SK-N-SH (cell line): ENCODE results near the gene CDC34. TPM values are rescaled to one million over a fixed set of nuclear protein-coding genes. Genes with fewer than 3 reads are reported as not detected.

Experiments
- CTCF ChIA-PET: fragments of 300-600, 350-600 bp; formaldehyde crosslinking; extraction: SDS; loops from one replicate; lab custom pipeline; 2021; lab: Yijun Ruan, JAX
- POLR2A ChIA-PET: fragments of 350-600 bp; sonication (Branson Sonifier 250); formaldehyde crosslinking; extraction: SDS; loops from one replicate; lab custom pipeline; 2020; ENCODE audit warnings: antibody characterized with exemption, inconsistent platforms; lab: Yijun Ruan, JAX
- DNase-seq: peaks from one replicate; pipeline ENCODE4 v3.0.0; 2012
- H2AFZ ChIP-seq: fragments of 200-600 bp; sonication (generic); 2 replicates; pipeline ENCODE4 v1.8.1; 2016; ENCODE audit warnings: antibody characterized with exemption, mild to moderate bottlenecking, low read depth
- H3F3A ChIP-seq: fragments of 200-600 bp; sonication (generic); replicated peaks from 2 replicates; pipeline ENCODE3; 2016; ENCODE audit warnings: antibody characterized with exemption, mild to moderate bottlenecking; ENCODE audit not compliant: insufficient read depth
- H3K27ac ChIP-seq, 2 experiments: fragments of 200-500 bp in 1 of 2; fragments of 200-600 bp in 1 of 2; sonication (Bioruptor generic) in 1 of 2; sonication (generic), shearing (Covaris generic) in 1 of 2; 2 replicates each; pipeline versions ENCODE4 v1.5.1 to v1.6.1; 2014 to 2016; ENCODE audit warnings: low read depth in 2 of 2, inconsistent platforms in 1 of 2, low read length in 1 of 2, mild to moderate bottlenecking in 1 of 2, mixed read lengths in 1 of 2
- H3K27me3 ChIP-seq: fragments of 200-600 bp; sonication (generic), shearing (Covaris generic); 2 replicates; pipeline ENCODE4 v1.6.1; 2016; ENCODE audit warnings: mixed run types; ENCODE audit not compliant: insufficient read depth
- H3K36me3 ChIP-seq, 2 experiments: fragments of 200-500 bp in 1 of 2; fragments of 200-600 bp in 1 of 2; sonication (Bioruptor generic) in 1 of 2; sonication (generic) in 1 of 2; replicated peaks in 1 of 2; 2 replicates each; pipeline versions ENCODE3 to v1.5.1; 2014 to 2016; ENCODE audit warnings: low read length in 1 of 2, mild to moderate bottlenecking in 1 of 2; ENCODE audit not compliant: insufficient read depth in 2 of 2, control insufficient read depth in 1 of 2
- H3K4me1 ChIP-seq, 2 experiments: fragments of 200-500 bp in 1 of 2; fragments of 200-600 bp in 1 of 2; sonication (Bioruptor generic) in 1 of 2; sonication (generic), shearing (Covaris generic) in 1 of 2; 2 replicates each; pipeline versions ENCODE4 v1.5.1 to v1.6.1; 2014 to 2016; ENCODE audit warnings: low read depth in 1 of 2, low read length in 1 of 2, mixed run types in 1 of 2; ENCODE audit not compliant: insufficient read depth in 2 of 2, control insufficient read depth in 1 of 2
- H3K4me2 ChIP-seq: fragments of 200-600 bp; sonication (generic), shearing (Covaris generic); 2 replicates; pipeline ENCODE4 v1.6.1; 2017; ENCODE audit warnings: mixed run types
- H3K4me3 ChIP-seq, 2 experiments: fragments of 200-500 bp in 1 of 2; fragments of 200-600 bp in 1 of 2; sonication (Bioruptor generic) in 1 of 2; sonication (generic), shearing (Covaris generic) in 1 of 2; 2 replicates each; pipeline versions ENCODE4 v1.5.1 to v1.8.1; 2014 to 2016; ENCODE audit warnings: low read depth in 2 of 2, inconsistent platforms in 1 of 2, low read length in 1 of 2, mild to moderate bottlenecking in 1 of 2, mixed read lengths in 1 of 2, moderate library complexity in 1 of 2
- H3K79me2 ChIP-seq: fragments of 200-600 bp; sonication (generic); 2 replicates; pipeline ENCODE4 v1.8.1; 2017; ENCODE audit warnings: mild to moderate bottlenecking; ENCODE audit not compliant: insufficient read depth
- H3K9ac ChIP-seq: fragments of 200-600 bp; sonication (generic); 2 replicates; pipeline ENCODE4 v1.6.1; 2017; ENCODE audit warnings: mixed run types
- H3K9me2 ChIP-seq: fragments of 200-600 bp; sonication (generic); 2 replicates; pipeline ENCODE4 v1.6.1; 2017; ENCODE audit warnings: mixed run types
- H3K9me3 ChIP-seq: fragments of 200-600 bp; sonication (generic); 2 replicates; pipeline ENCODE4 v1.6.1; 2017; ENCODE audit warnings: mixed run types, mild to moderate bottlenecking, moderate library complexity
- H4K20me1 ChIP-seq: fragments of 200-600 bp; sonication (generic); 2 replicates; pipeline ENCODE4 v1.6.1; 2017; ENCODE audit warnings: mild to moderate bottlenecking, mixed run types; ENCODE audit not compliant: insufficient read depth
- CHD2 ChIP-seq: fragments of 150-350 bp; IDR thresholded peaks from 2 replicates; pipeline ENCODE4 v1.6.1; 2018; ENCODE audit warnings: low read length; ENCODE audit not compliant: partially characterized antibody
- ELF1 ChIP-seq: IDR thresholded peaks from 2 replicates; pipeline ENCODE4 v1.4.0; 2012
- EP300 ChIP-seq, 2 experiments: IDR thresholded peaks; 2 replicates each; pipeline versions ENCODE4 v1.4.0 to v1.6.1; 2012; ENCODE audit warnings: borderline replicate concordance in 1 of 2, low read depth in 1 of 2, low read length in 1 of 2
- EZH2phosphoT487 ChIP-seq: fragments of 200-600 bp; sonication (generic); IDR thresholded peaks from 2 replicates; pipeline ENCODE4 v1.6.1; 2017; ENCODE audit warnings: low read depth, mixed run types, mild to moderate bottlenecking, antibody characterized with exemption, moderate library complexity, borderline replicate concordance
- FOSL2 ChIP-seq: IDR thresholded peaks from 2 replicates; pipeline ENCODE4 v1.4.0; 2012; ENCODE audit warnings: low read depth, mild to moderate bottlenecking, moderate library complexity, borderline replicate concordance
- FOXJ3 ChIP-seq: sonication (generic); formaldehyde crosslinking; IDR thresholded peaks from 2 replicates; pipeline ENCODE4 v1.5.1; 2020; ENCODE audit warnings: mild to moderate bottlenecking, missing genetic modification reagents
- FOXM1 ChIP-seq: IDR thresholded peaks from 2 replicates; pipeline ENCODE4 v1.4.0; 2012; ENCODE audit warnings: low read depth, mild to moderate bottlenecking
- JUND ChIP-seq: IDR thresholded peaks from 2 replicates; pipeline ENCODE4 v1.4.0; 2012
- MAX ChIP-seq: IDR thresholded peaks from 2 replicates; pipeline ENCODE4 v1.4.0; 2012; ENCODE audit warnings: low read depth
- MEF2A ChIP-seq: IDR thresholded peaks from 2 replicates; pipeline ENCODE4 v1.4.0; 2012; ENCODE audit warnings: low read depth, borderline replicate concordance
- NFIC ChIP-seq: IDR thresholded peaks from 2 replicates; pipeline ENCODE4 v1.4.0; 2012; ENCODE audit warnings: borderline replicate concordance
- PBX3 ChIP-seq: IDR thresholded peaks from 2 replicates; pipeline ENCODE4; 2012
- POLR2AphosphoS5 ChIP-seq: IDR thresholded peaks from 2 replicates; pipeline ENCODE4 v1.6.1; 2012; ENCODE audit warnings: low read depth, low read length
- RAD21 ChIP-seq: IDR thresholded peaks from 2 replicates; pipeline ENCODE4 v1.6.1; 2012; ENCODE audit warnings: mild to moderate bottlenecking, low read length
- RCOR1 ChIP-seq: fragments of 150-350 bp; IDR thresholded peaks from 2 replicates; pipeline ENCODE4 v1.6.1; 2017; ENCODE audit warnings: antibody characterized with exemption, low read length
- RFX5 ChIP-seq: IDR thresholded peaks from 2 replicates; pipeline ENCODE4 v1.6.1; 2012; ENCODE audit warnings: mild to moderate bottlenecking, improper control_type of control experiment, low read length
- RXRA ChIP-seq: IDR thresholded peaks from 2 replicates; pipeline ENCODE4 v1.4.0; 2012; ENCODE audit warnings: low read depth, mild to moderate bottlenecking, borderline replicate concordance
- SMC3 ChIP-seq: IDR thresholded peaks from 2 replicates; pipeline ENCODE4 v1.6.1; 2012; ENCODE audit warnings: low read depth, low read length, improper control_type of control experiment
- TEAD4 ChIP-seq: IDR thresholded peaks from 2 replicates; pipeline ENCODE4 v1.4.0; 2012; ENCODE audit warnings: mild to moderate bottlenecking, borderline replicate concordance; ENCODE audit not compliant: insufficient read depth
- YY1 ChIP-seq: IDR thresholded peaks from 2 replicates; pipeline ENCODE4 v1.4.0; 2012; ENCODE audit warnings: low read depth, mild to moderate bottlenecking
- WGBS: methylation state at CpG from one replicate; pipeline ENCODE4 v1.1.6; 2017; ENCODE audit warnings: low lambda C conversion rate; 5-methylcytosine and 5-hydroxymethylcytosine counted together
- polyA plus RNA-seq, 3 experiments: library from polyadenylated mRNA; depleted of rRNA; stranded (reverse); fragments of >200 nt; gene quantifications; 2 replicates each; pipeline ENCODE4 v1.2.3, GENCODE V29; 2012

CDC34 gene
- polyA plus RNA-seq, 1 of the 3 experiments (the other 2 are of a cell fraction): 96.7 TPM

GRCh38 chr19:501646-502045 lies 29.9 kb upstream of the CDC34 start:
- H3K4me3 ChIP-seq: no peak overlapping the region
- H2AFZ ChIP-seq: no peak overlapping the region
- no peaks in the 10 kb centered on the region for H3K9me3 ChIP-seq
- H3K79me2 ChIP-seq: no peaks in the 10 kb centered on the region
- no peaks in the 10 kb centered on the region for H3K9me2 ChIP-seq
- DNase-seq: no peak
- ChIA-PET CTCF (no interaction called here), POLR2A (no interaction called here)
- H3K4me1 ChIP-seq: peaks cover 3 to 4% of the 10 kb centered on the region in 2 experiments; a peak in 1 of 4 replicates
- 55% methylated on average over 14 of the region's 17 CpGs for WGBS
- H3K4me2 ChIP-seq: no peak overlapping the region
- no peaks in the 10 kb centered on the region for H3F3A ChIP-seq
- no peak overlapping the region for H3K27ac ChIP-seq
- no peaks in the 10 kb centered on the region for H3K36me3 ChIP-seq
- peaks cover 6% of the 10 kb centered on the region; the same call in 1 of the 2 replicates for H3K27me3 ChIP-seq
- H4K20me1 ChIP-seq: no peaks in the 10 kb centered on the region
- TF ChIP-seq RAD21 (no peak), SMC3 (no peak), FOSL2 (no peak), EZH2phosphoT487 (no peak), MEF2A (no peak), TEAD4 (no peak), EP300 (IDR thresholded peaks at IDR 0.05; ENCODE audit: borderline replicate concordance in 1 of 2, low read depth in 1 of 2, low read length in 1 of 2) (no peak), ELF1 (no peak), NFIC (no peak), CHD2 (no peak), POLR2AphosphoS5 (no peak), RXRA (no peak), FOXJ3 (no peak), RFX5 (no peak), RCOR1 (no peak), PBX3 (no peak), JUND (no peak)
- no peak overlapping the region for H3K9ac ChIP-seq

DNA sequence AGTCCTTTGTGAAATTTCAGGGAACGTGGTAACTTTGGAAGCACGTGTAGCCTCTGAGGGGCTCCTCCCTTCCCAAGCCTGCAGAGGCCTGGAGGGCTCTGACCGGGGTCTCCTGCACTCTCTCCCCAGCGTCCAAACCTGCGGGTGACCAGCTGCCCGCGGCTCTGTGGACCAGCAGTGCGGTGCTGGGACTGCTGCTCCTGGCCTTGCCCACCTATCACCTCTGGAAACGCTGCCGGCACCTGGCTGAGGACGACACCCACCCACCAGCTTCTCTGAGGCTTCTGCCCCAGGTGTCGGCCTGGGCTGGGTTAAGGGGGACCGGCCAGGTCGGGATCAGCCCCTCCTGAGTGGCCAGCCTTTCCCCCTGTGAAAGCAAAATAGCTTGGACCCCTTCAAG lies 26.9 kb upstream of the CDC34 start:
- peaks cover 3 to 13% of the 10 kb centered on the region in 2 experiments; a peak in 1 of 4 replicates for H3K4me1 ChIP-seq
- 93% methylated on average over 7 of the region's 14 CpGs for WGBS
- no peak overlapping the region for H3K9ac ChIP-seq
- H3K27ac ChIP-seq: no peak overlapping the region
- H3K4me2 ChIP-seq: no peak overlapping the region
- no peak overlapping the region for H2AFZ ChIP-seq
- H3K9me2 ChIP-seq: no peaks in the 10 kb centered on the region
- ChIA-PET POLR2A (no interaction called here), CTCF (interaction anchor here (0.6 to 3.8 kb wide), 4 partner anchors 9 to 1290 kb away, joined by 3 to 33 read pairs (median 5); no protein-coding TSS in a partner anchor)
- H3F3A ChIP-seq: no peaks in the 10 kb centered on the region
- TF ChIP-seq RFX5 (no peak), POLR2AphosphoS5 (no peak), ELF1 (no peak), YY1 (no peak), FOXM1 (no peak), RAD21 (no peak), MAX (no peak)
- peaks cover 0 to 2% of the 10 kb centered on the region in 2 experiments for H3K36me3 ChIP-seq
- H4K20me1 ChIP-seq: no peaks in the 10 kb centered on the region
- no peaks in the 10 kb centered on the region for H3K9me3 ChIP-seq
- H3K4me3 ChIP-seq: no peak overlapping the region
- peaks cover 16% of the 10 kb centered on the region for H3K79me2 ChIP-seq
- no peaks in the 10 kb centered on the region for H3K27me3 ChIP-seq
- no peak for DNase-seq
